ENCODE data around the gene UBLCP1. TPM values are rescaled to one million over a fixed set of nuclear protein-coding genes. Genes with fewer than 3 reads are reported as not detected.
A peak's percentile ranks its signal among the peaks of the same experiment; 100 is the strongest.

Gene UBLCP1
- total RNA-seq, 1 experiment from 2014 or later = 8.9 TPM

DNA sequence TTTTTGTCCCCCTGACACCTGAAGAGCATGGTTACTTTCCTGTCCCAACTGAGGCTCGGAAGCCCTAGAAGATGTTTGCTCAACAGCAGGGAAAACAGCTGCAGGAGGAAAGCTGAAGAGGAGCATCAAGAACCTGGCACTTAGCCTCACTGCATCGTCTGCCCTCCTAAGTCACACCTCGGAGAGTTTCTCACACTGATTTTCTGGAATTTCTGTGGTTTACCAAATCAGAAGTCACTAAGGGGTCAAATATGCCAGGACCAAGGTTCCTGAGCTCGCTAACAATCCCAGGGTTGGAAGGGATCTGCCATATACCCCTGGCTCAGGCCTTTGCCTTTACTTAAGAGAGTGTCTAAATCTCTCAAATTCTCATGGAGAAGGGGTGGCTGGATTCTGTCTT is 61.9 kb downstream of the UBLCP1 start:
- H3K27ac ChIP-seq (ENCODE audit: low read length) = no peak overlapping the region
- no peak overlapping the region for H3K4me3 ChIP-seq (ENCODE audit: low read length)
- H3K27me3 ChIP-seq (ENCODE audit: low read length) = no peaks in the 10 kb centered on the region
- DNase-seq = no peak
- no peaks in the 10 kb centered on the region for H3K36me3 ChIP-seq (ENCODE audit: low read depth, low read length)
- H3K4me1 ChIP-seq (ENCODE audit: insufficient read depth, low read length) = no peaks in the 10 kb centered on the region
- no peaks in the 10 kb centered on the region for H3F3A ChIP-seq (ENCODE audit: low read length, unreplicated experiment)
- no peak overlapping the region for H3K9ac ChIP-seq (ENCODE audit: low read length)
- intact Hi-C loops (cut with micrococcal nuclease) = no loop called here
- H3K9me3 ChIP-seq (ENCODE audit: low read length) = no peaks in the 10 kb centered on the region
- TF ChIP-seq, protein P1, sequence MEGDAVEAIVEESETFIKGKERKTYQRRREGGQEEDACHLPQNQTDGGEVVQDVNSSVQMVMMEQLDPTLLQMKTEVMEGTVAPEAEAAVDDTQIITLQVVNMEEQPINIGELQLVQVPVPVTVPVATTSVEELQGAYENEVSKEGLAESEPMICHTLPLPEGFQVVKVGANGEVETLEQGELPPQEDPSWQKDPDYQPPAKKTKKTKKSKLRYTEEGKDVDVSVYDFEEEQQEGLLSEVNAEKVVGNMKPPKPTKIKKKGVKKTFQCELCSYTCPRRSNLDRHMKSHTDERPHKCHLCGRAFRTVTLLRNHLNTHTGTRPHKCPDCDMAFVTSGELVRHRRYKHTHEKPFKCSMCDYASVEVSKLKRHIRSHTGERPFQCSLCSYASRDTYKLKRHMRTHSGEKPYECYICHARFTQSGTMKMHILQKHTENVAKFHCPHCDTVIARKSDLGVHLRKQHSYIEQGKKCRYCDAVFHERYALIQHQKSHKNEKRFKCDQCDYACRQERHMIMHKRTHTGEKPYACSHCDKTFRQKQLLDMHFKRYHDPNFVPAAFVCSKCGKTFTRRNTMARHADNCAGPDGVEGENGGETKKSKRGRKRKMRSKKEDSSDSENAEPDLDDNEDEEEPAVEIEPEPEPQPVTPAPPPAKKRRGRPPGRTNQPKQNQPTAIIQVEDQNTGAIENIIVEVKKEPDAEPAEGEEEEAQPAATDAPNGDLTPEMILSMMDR (conservative IDR thresholded peaks at IDR 0.05; ENCODE audit: low read depth, low read length) = no peak
- TF ChIP-seq EZH2phosphoT487 (IDR thresholded peaks at IDR 0.05; ENCODE audit: borderline replicate concordance, low read length) (no peak), EZH2 (IDR thresholded peaks at IDR 0.05; ENCODE audit: low read length, unreplicated experiment) (no peak)
- BruUV-seq (replicated peaks) = no TSS peak
- H3K4me2 ChIP-seq (ENCODE audit: low read length) = no peak overlapping the region
- ChIA-PET CTCF (interaction anchor here (0.5 to 0.7 kb wide), 2 partner anchors 8 to 22 kb away, joined by 3 read pairs; no protein-coding TSS in a partner anchor), POLR2A (ENCODE audit: unreplicated experiment) (no interaction called here)
- no peak overlapping the region for H2AFZ ChIP-seq (ENCODE audit: low read length)
- no peak for ATAC-seq
- H3K9me2 ChIP-seq (replicated peaks; ENCODE audit: low read length) = no peaks in the 10 kb centered on the region
- no peaks in the 10 kb centered on the region for H4K20me1 ChIP-seq (ENCODE audit: low read length)
- H3K79me2 ChIP-seq (ENCODE audit: low read length) = no peaks in the 10 kb centered on the region

DNA sequence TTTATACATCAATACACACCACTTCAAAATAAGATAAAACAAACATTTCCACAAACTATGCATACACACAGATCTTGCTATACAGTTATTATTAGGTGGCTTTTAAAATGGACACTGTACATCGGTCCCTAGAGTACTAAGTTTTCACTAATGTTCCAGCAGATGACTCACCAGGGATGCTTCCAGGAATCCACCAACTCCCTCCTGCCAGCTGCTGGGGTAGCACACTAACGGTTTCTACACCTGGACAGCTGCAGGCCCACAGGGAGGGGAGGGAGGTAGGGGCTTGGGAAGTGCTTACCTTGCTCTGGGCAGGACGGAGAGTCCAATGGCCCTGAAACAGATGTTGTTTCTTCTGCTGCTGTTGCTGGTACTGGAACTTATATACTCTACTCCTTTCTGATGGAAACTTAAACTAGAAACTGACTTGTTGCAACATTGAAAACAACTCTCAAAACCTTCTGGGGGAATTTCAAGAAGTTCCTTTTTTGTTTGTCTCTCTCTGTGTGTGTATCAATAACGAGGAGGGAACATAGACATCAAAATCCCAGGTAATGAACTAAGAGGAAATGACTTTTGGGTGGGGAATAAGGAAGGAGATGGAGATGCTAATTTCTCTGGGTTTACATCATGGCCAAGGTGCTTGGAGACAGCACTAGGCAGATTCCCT is 67.2 kb downstream of the UBLCP1 start, which contains the start of gene IL12B:
IL12B (minus strand) TSS at position 357 of the 670 bp plus-strand sequence. CDS start 3,705 bp downstream, outside the sequence.
- no peak within 1 kb of the TSS for H3K27ac ChIP-seq (ENCODE audit: low read length)
- DNase-seq = peak; percentile 25

More for the DNA sequence above, 67.2 kb downstream of the UBLCP1 start, which contains the start of gene IL12B:
- H3K4me1 ChIP-seq (ENCODE audit: insufficient read depth, low read length) = peaks cover 3% of the 10 kb centered on the region; the same call in 1 of the 2 replicates
- no peaks in the 10 kb centered on the region for H3K27me3 ChIP-seq (ENCODE audit: low read length)
- no TSS peak for BruUV-seq (replicated peaks)
- ChIA-PET CTCF (no interaction called here), POLR2A (ENCODE audit: unreplicated experiment) (no interaction called here)
- peak; percentile 28 for ATAC-seq
- H3K4me2 ChIP-seq (ENCODE audit: low read length) = peak within 1 kb of the TSS; percentile 79
- intact Hi-C loops (cut with micrococcal nuclease) = loop anchor here (2.0 to 10.0 kb wide), 4 partner anchors 112 to 657 kb away; no protein-coding TSS in a partner anchor
- no peaks in the 10 kb centered on the region for H3K79me2 ChIP-seq (ENCODE audit: low read length)
- H2AFZ ChIP-seq (ENCODE audit: low read length) = peak within 1 kb of the TSS; percentile 91; the same call in 1 of the 2 replicates
- no peaks in the 10 kb centered on the region for H3K36me3 ChIP-seq (ENCODE audit: low read depth, low read length)
- no peak for TF ChIP-seq EZH2 (IDR thresholded peaks at IDR 0.05; ENCODE audit: low read length, unreplicated experiment)
- no peak for TF ChIP-seq EZH2phosphoT487 (IDR thresholded peaks at IDR 0.05; ENCODE audit: borderline replicate concordance, low read length)
- TF ChIP-seq, protein P1 (conservative IDR thresholded peaks at IDR 0.05; ENCODE audit: low read depth, low read length) = no peak
- H3K9me2 ChIP-seq (replicated peaks; ENCODE audit: low read length) = no peaks in the 10 kb centered on the region
- H4K20me1 ChIP-seq (ENCODE audit: low read length) = no peaks in the 10 kb centered on the region
- H3K4me3 ChIP-seq (ENCODE audit: low read length) = peak within 1 kb of the TSS; percentile 72
- no peaks in the 10 kb centered on the region for H3F3A ChIP-seq (ENCODE audit: low read length, unreplicated experiment)
- no peaks in the 10 kb centered on the region for H3K9me3 ChIP-seq (ENCODE audit: low read length)
- peak within 1 kb of the TSS; percentile 78 for H3K9ac ChIP-seq (ENCODE audit: low read length)
